Measurements from ENCODE around the gene PDLIM7. TPM values are rescaled to one million over a fixed set of nuclear protein-coding genes. Genes with fewer than 3 reads are reported as not detected.

Gene PDLIM7
- total and polyA plus RNA-seq, 7 donors, result 7.2 to 923 (median 274) TPM

DNA sequence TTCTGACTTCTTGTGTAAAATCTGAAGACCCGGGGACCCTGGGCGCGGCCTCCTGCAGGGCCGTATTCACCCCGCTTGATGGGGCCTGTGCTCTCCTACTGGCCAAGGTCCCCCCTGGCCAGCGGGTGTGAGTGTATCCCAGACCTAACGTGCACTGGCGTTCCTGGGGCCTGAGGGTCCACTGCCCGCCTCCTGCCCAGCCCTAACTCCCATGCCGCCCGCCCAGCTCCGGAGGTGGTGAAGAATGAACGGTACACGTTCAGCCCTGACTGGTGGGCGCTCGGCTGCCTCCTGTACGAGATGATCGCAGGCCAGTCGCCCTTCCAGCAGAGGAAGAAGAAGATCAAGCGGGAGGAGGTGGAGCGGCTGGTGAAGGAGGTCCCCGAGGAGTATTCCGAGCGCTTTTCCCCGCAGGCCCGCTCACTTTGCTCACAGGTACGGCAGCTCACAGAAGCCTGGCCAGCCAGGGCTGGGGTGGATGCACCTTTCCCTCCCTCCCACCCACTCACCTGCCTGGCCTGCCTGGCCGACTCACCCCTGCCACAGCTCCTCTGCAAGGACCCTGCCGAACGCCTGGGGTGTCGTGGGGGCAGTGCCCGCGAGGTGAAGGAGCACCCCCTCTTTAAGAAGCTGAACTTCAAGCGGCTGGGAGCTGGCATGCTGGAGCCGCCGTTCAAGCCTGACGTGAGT lies 61.4 kb downstream of the PDLIM7 start:
- Histone ChIP-seq H3K4me1 (peaks cover 0 to 17% (median 6%) of the 10 kb centered on the region in 4 donors), H3K27ac (no peak overlapping the region), H3K36me3 (peaks cover 28 to 80% (median 52%) of the 10 kb centered on the region in 4 donors), H3K27me3 (no peaks in the 10 kb centered on the region), H3K9me3 (no peaks in the 10 kb centered on the region), H3K4me3 (no peak overlapping the region)
- intact Hi-C loops (cut with DNase I), result no loop called here
- TF ChIP-seq POLR2A (IDR thresholded peaks at IDR 0.05), result no peak
- TF ChIP-seq POLR2AphosphoS5 (IDR thresholded peaks at IDR 0.05), result no peak
- TF ChIP-seq CTCF (IDR thresholded peaks at IDR 0.05), result no peak
- no peak for TF ChIP-seq EP300 (IDR thresholded peaks at IDR 0.05)
- DNase-seq, result no peak
- 94 to 97% methylated on average over 37 of the region's 37 CpGs for WGBS, 2 donors

DNA sequence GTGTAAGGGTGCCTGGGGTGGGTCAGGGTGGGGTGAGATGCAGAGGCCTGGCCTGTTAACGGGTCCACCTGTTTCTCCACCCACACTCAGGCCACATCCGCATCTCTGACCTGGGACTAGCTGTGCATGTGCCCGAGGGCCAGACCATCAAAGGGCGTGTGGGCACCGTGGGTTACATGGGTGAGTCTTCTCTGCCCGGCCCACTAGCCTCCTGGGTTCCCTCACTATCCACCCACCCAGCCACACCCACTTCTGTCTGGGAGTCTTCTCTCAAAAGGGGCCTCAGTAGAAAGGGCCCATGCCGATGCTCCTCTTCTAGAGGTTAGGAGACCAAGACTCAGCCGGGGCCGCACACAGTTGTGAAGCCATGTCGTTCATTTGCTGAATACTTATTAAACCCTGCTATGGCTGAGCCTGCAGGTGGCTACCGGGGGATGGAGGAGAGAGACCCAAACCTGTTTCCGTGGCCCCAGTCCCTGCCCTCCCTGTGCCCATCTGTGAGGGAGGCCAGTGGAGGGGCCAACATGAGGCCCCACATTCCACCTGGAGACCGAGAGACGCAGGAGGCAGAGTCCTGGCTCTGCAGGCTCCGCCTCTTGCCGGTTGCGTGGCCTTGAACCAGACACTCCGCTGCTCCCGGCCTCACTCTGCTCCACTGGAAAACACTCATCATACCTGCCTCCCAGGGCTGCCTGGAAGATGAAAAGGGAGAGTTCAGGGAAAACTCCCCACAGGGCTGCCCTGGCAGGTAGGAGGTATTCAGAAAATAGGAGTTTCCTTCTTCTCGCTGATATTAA lies 62.3 kb downstream of the PDLIM7 start:
- 92% methylated on average over 20 of the region's 20 CpGs for WGBS, 2 donors
- Histone ChIP-seq H3K9me3 (no peaks in the 10 kb centered on the region), H3K27ac (no peak overlapping the region), H3K4me1 (peaks cover 0 to 17% (median 6%) of the 10 kb centered on the region in 4 donors), H3K4me3 (no peak overlapping the region), H3K27me3 (no peaks in the 10 kb centered on the region), H3K36me3 (peaks cover 25 to 78% (median 56%) of the 10 kb centered on the region in 4 donors)
- intact Hi-C loops (cut with DNase I), result no loop called here
- no peak for TF ChIP-seq POLR2A (IDR thresholded peaks at IDR 0.05)
- no peak for TF ChIP-seq POLR2AphosphoS5 (IDR thresholded peaks at IDR 0.05)
- TF ChIP-seq CTCF (IDR thresholded peaks at IDR 0.05), result no peak
- no peak for TF ChIP-seq EP300 (IDR thresholded peaks at IDR 0.05)
- no peak for DNase-seq

GRCh38 chr5:177434437-177434836 lies 63.0 kb downstream of the PDLIM7 start:
- H3K9me3 ChIP-seq, result no peaks in the 10 kb centered on the region
- H3K27me3 ChIP-seq, result no peaks in the 10 kb centered on the region
- H3K4me1 ChIP-seq, result peaks cover 0 to 17% (median 7%) of the 10 kb centered on the region in 4 donors
- TF ChIP-seq CTCF (IDR thresholded peaks at IDR 0.05) (no peak), EP300 (IDR thresholded peaks at IDR 0.05) (no peak), POLR2A (IDR thresholded peaks at IDR 0.05) (no peak), POLR2AphosphoS5 (IDR thresholded peaks at IDR 0.05) (no peak)
- no peak overlapping the region for H3K27ac ChIP-seq
- DNase-seq, result no peak
- H3K4me3 ChIP-seq, result no peak overlapping the region
- peaks cover 25 to 78% (median 56%) of the 10 kb centered on the region in 4 donors for H3K36me3 ChIP-seq
- WGBS, 2 donors, result 84 to 90% methylated on average over 8 of the region's 8 CpGs
- intact Hi-C loops (cut with DNase I), result no loop called here

DNA sequence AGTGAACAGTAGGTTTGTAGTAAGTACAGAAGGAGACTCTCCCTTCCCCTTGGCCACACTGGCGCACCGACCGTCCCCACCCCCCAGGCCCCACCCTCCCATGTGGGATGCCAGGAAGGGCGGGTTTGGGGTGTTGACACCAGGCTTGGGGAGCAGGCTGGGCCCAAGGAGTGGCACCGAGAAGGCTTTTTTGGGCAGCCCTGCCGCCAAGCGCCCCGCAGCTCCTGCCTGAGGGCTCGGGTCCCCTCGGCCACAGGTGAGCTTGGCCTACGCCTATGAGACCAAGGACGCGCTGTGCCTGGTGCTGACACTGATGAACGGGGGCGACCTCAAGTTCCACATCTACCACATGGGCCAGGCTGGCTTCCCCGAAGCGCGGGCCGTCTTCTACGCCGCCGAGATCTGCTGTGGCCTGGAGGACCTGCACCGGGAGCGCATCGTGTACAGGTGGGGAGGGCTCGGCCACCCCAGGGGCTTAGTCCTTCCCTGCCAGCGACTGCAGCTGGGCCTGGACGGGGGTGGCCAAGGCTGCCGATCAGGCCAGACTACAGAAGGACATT lies 63.7 kb downstream of the PDLIM7 start:
- DNase-seq, result no peak
- no peaks in the 10 kb centered on the region for H3K9me3 ChIP-seq
- TF ChIP-seq CTCF (IDR thresholded peaks at IDR 0.05), result no peak
- TF ChIP-seq EP300 (IDR thresholded peaks at IDR 0.05), result no peak
- TF ChIP-seq POLR2AphosphoS5 (IDR thresholded peaks at IDR 0.05), result no peak
- TF ChIP-seq POLR2A (IDR thresholded peaks at IDR 0.05), result no peak
- no peak overlapping the region for H3K27ac ChIP-seq
- H3K4me3 ChIP-seq, result no peak overlapping the region
- intact Hi-C loops (cut with DNase I), result no loop called here
- WGBS, 2 donors, result 92% methylated on average over 29 of the region's 29 CpGs
- H3K4me1 ChIP-seq, result peaks cover 0 to 20% (median 14%) of the 10 kb centered on the region in 4 donors
- H3K27me3 ChIP-seq, result no peaks in the 10 kb centered on the region
- peaks cover 25 to 78% (median 56%) of the 10 kb centered on the region in 4 donors for H3K36me3 ChIP-seq

Other genes starting within 250 kb of the PDLIM7 start
- 10 to 100 TPM; 22.3 to 33.6 (median 29.4) TPM for gene RAB24, start 193.9 kb downstream of the PDLIM7 start, total RNA-seq
- gene RAB24, start 193.9 kb downstream of the PDLIM7 start, polyA plus RNA-seq, result 10 to 100 TPM; 35.4 to 64.6 (median 50.4) TPM
- gene PRELID1, start 193.8 kb downstream of the PDLIM7 start, total RNA-seq, result 10 to 100 TPM; 59.3 to 64.9 (median 62.4) TPM
- 100 to 1,000 TPM; 231 to 330 (median 257) TPM for gene PRELID1, start 193.8 kb downstream of the PDLIM7 start, polyA plus RNA-seq
- gene MXD3, start 185.7 kb downstream of the PDLIM7 start, total RNA-seq, result 10 to 100 TPM in 2 of 4 donors, 1 to 10 TPM in 2; 7.2 to 23.8 (median 12.9) TPM
- gene MXD3, start 185.7 kb downstream of the PDLIM7 start, polyA plus RNA-seq, result 10 to 100 TPM in 1 of 3 donors, 1 to 10 TPM in 2; 2.1 to 20.7 (median 5.4) TPM
- 100 to 1,000 TPM in 2 of 4 donors, 10 to 100 TPM in 2; 87.5 to 169 (median 98.2) TPM for gene LMAN2, start 145.9 kb downstream of the PDLIM7 start, total RNA-seq
- 100 to 1,000 TPM in 2 of 3 donors, 10 to 100 TPM in 1; 62.5 to 244 (median 115) TPM for gene LMAN2, start 145.9 kb downstream of the PDLIM7 start, polyA plus RNA-seq
- 10 to 100 TPM in 3 of 4 donors, 1 to 10 TPM in 1; 9.6 to 26.6 (median 16.7) TPM for gene RGS14, start 139.7 kb downstream of the PDLIM7 start, total RNA-seq
- gene RGS14, start 139.7 kb downstream of the PDLIM7 start, polyA plus RNA-seq, result 10 to 100 TPM; 12.7 to 21.0 (median 16.2) TPM
- not detected for gene SLC34A1, start 113.2 kb downstream of the PDLIM7 start, total RNA-seq
- under 1 TPM in 1 of 3 donors, not detected in 2; 0.04 TPM for gene SLC34A1, start 113.2 kb downstream of the PDLIM7 start, polyA plus RNA-seq
- not detected for gene PFN3, start 96.9 kb downstream of the PDLIM7 start, total RNA-seq
- not detected for gene PFN3, start 96.9 kb downstream of the PDLIM7 start, polyA plus RNA-seq
- under 1 TPM in 3 of 4 donors, not detected in 1; 0.36 to 0.83 (median 0.81) TPM for gene F12, start 88.0 kb downstream of the PDLIM7 start, total RNA-seq
- 10 to 100 TPM in 1 of 3 donors, 1 to 10 TPM in 2; 3.6 to 14.0 (median 8.1) TPM for gene F12, start 88.0 kb downstream of the PDLIM7 start, polyA plus RNA-seq
- 10 to 100 TPM; 16.5 to 29.2 (median 21.3) TPM for gene GRK6, start 70.9 kb downstream of the PDLIM7 start, total RNA-seq
- gene GRK6, start 70.9 kb downstream of the PDLIM7 start, polyA plus RNA-seq, result 10 to 100 TPM; 18.7 to 47.9 (median 22.8) TPM
- 1 to 10 TPM in 3 of 4 donors, under 1 TPM in 1; 0.82 to 2.5 (median 1.7) TPM for gene PRR7, start 50.8 kb downstream of the PDLIM7 start, total RNA-seq
- gene PRR7, start 50.8 kb downstream of the PDLIM7 start, polyA plus RNA-seq, result 1 to 10 TPM in 1 of 3 donors, not detected in 2; 3.7 TPM
- gene DBN1, start 24.0 kb downstream of the PDLIM7 start, total RNA-seq, result 10 to 100 TPM; 54.8 to 100.0 (median 82.3) TPM
- 10 to 100 TPM in 2 of 3 donors, 1 to 10 TPM in 1; 6.0 to 22.2 (median 16.9) TPM for gene DBN1, start 24.0 kb downstream of the PDLIM7 start, polyA plus RNA-seq
- 1 to 10 TPM; 4.6 to 8.0 (median 6.5) TPM for gene DOK3, start 12.2 kb upstream of the PDLIM7 start, total RNA-seq
- gene DOK3, start 12.2 kb upstream of the PDLIM7 start, polyA plus RNA-seq, result 10 to 100 TPM in 1 of 3 donors, 1 to 10 TPM in 2; 3.0 to 20.2 (median 7.2) TPM
- 10 to 100 TPM; 47.8 to 55.1 (median 51.6) TPM for gene DDX41, start 19.4 kb upstream of the PDLIM7 start, total RNA-seq
- 10 to 100 TPM; 69.7 to 78.4 (median 72.6) TPM for gene DDX41, start 19.4 kb upstream of the PDLIM7 start, polyA plus RNA-seq
- 10 to 100 TPM; 39.6 to 82.8 (median 43.9) TPM for gene FAM193B, start 57.0 kb upstream of the PDLIM7 start, total RNA-seq
- gene FAM193B, start 57.0 kb upstream of the PDLIM7 start, polyA plus RNA-seq, result 10 to 100 TPM in 2 of 3 donors, 1 to 10 TPM in 1; 9.0 to 87.4 (median 10.2) TPM
- 10 to 100 TPM; 48.9 to 64.5 (median 55.6) TPM for gene TMED9, start 94.6 kb upstream of the PDLIM7 start, total RNA-seq
- gene TMED9, start 94.6 kb upstream of the PDLIM7 start, polyA plus RNA-seq, result 100 to 1,000 TPM in 1 of 3 donors, 10 to 100 TPM in 2; 37.2 to 221 (median 73.8) TPM
- 10 to 100 TPM; 13.3 to 18.5 (median 15.6) TPM for gene B4GALT7, start 102.5 kb upstream of the PDLIM7 start, total RNA-seq
- 10 to 100 TPM in 2 of 3 donors, 1 to 10 TPM in 1; 4.9 to 25.8 (median 13.8) TPM for gene B4GALT7, start 102.5 kb upstream of the PDLIM7 start, polyA plus RNA-seq